Caco-2 (cell line): ENCODE results near the gene KLHL15. TPM values are rescaled to one million over a fixed set of nuclear protein-coding genes. Genes with fewer than 3 reads are reported as not detected.

Experiments
- BruUV-seq: library from RNA; stranded (reverse); fragments of 400-500 nt; replicated peaks from 2 replicates; lab custom pipeline; 2021; lab: Mats Ljungman, UMichigan
- CTCF ChIA-PET: fragments of 300-600 bp; sonication (Branson Sonifier 250); formaldehyde crosslinking; loops from one replicate; lab custom pipeline; 2022; ENCODE audit warnings: antibody characterized with exemption; lab: Charles Lee
- POLR2A ChIA-PET: fragments of 300-600 bp; sonication (Branson Sonifier 250); formaldehyde crosslinking; loops from one replicate; lab custom pipeline; 2022; ENCODE audit warnings: antibody characterized with exemption; lab: Charles Lee
- DNase-seq, 2 experiments: peaks; one replicate each; pipeline versions ENCODE4 v3.0.0 to v3.0.0-alpha.2; 2020 to 2022
- H3K27me3 ChIP-seq: replicated peaks from 2 replicates; pipeline ENCODE4 v1.6.0; 2011; ENCODE audit warnings: low read length; ENCODE audit not compliant: control insufficient read depth, insufficient read depth
- H3K36me3 ChIP-seq: 2 replicates; pipeline ENCODE4 v1.5.1; 2011; ENCODE audit warnings: low read length; ENCODE audit not compliant: control insufficient read depth, insufficient read depth
- H3K4me1 ChIP-seq: fragments of 250-450 bp; sonication (Bioruptor Pico); 2 replicates; pipeline ENCODE4 v1.5.1; 2020; ENCODE audit warnings: mild to moderate bottlenecking
- H3K4me3 ChIP-seq: 2 replicates; pipeline ENCODE4 v1.5.1; 2011; ENCODE audit warnings: low read depth, mild to moderate bottlenecking, control low read depth, low read length
- H3K9me3 ChIP-seq: fragments of 250-450 bp; sonication (Bioruptor Pico); 2 replicates; pipeline ENCODE4 v1.5.1; 2020; ENCODE audit warnings: mild to moderate bottlenecking, moderate library complexity
- H3K27ac Mint-ChIP-seq: one replicate; pipeline ENCODE4 v1.8.0; 2022; ENCODE audit warnings: mixed read lengths; ENCODE audit not compliant: unreplicated experiment
- H3K27me3 Mint-ChIP-seq: one replicate; pipeline ENCODE4 v1.8.0; 2022; ENCODE audit warnings: mixed read lengths; ENCODE audit not compliant: insufficient read depth, unreplicated experiment
- H3K36me3 Mint-ChIP-seq: one replicate; pipeline ENCODE4 v1.8.0; 2022; ENCODE audit warnings: mild to moderate bottlenecking, mixed read lengths; ENCODE audit not compliant: insufficient read depth, unreplicated experiment
- H3K4me1 Mint-ChIP-seq: one replicate; pipeline ENCODE4 v1.8.0; 2022; ENCODE audit warnings: low read depth, mixed read lengths; ENCODE audit not compliant: unreplicated experiment
- H3K4me3 Mint-ChIP-seq: one replicate; pipeline ENCODE4 v1.8.0; 2022; ENCODE audit warnings: mild to moderate bottlenecking, moderate library complexity, mixed read lengths; ENCODE audit not compliant: unreplicated experiment
- H3K9me3 Mint-ChIP-seq: one replicate; pipeline ENCODE4 v1.8.0; 2022; ENCODE audit warnings: mixed read lengths; ENCODE audit not compliant: unreplicated experiment
- CTCF ChIP-seq, 2 experiments: fragments of 200-600 bp in 1 of 2; IDR thresholded peaks; 1 replicate in 1 of 2; 2 replicates in 1 of 2; pipeline versions ENCODE4 v1.5.1 to v1.8.0; 2011 to 2022; ENCODE audit warnings: antibody characterized with exemption in 1 of 2, control low read depth in 1 of 2, inconsistent platforms in 1 of 2, low read depth in 1 of 2, low read length in 1 of 2, mild to moderate bottlenecking in 1 of 2, moderate library complexity in 1 of 2; ENCODE audit not compliant: insufficient read depth in 1 of 2, severe bottlenecking in 1 of 2, unreplicated experiment in 1 of 2
- intact Hi-C: fragments of 100-400 bp; cut with micrococcal nuclease; formaldehyde crosslinking; loops from one replicate; pipeline ENCODE4 v1.10.0; 2022; ENCODE audit not compliant: unreplicated experiment
- total RNA-seq: library from RNA; stranded (reverse); gene quantifications from 2 replicates; pipeline ENCODE4 v1.2.3, GENCODE V29; 2022

The KLHL15 gene
- total RNA-seq, 1 experiment from 2014 or later = 7.4 TPM

GRCh38 chrX:23937100-23937499, 89.9 kb downstream of the KLHL15 start:
- Mint-ChIP-seq H3K27ac (no peak overlapping the region), H3K36me3 (no peaks in the 10 kb centered on the region), H3K4me3 (no peak overlapping the region), H3K4me1 (no peaks in the 10 kb centered on the region), H3K9me3 (no peaks in the 10 kb centered on the region), H3K27me3 (no peaks in the 10 kb centered on the region)
- POLR2A ChIA-PET = no interaction called here
- no peak for TF ChIP-seq CTCF (IDR thresholded peaks at IDR 0.05; ENCODE audit: insufficient read depth in 1 of 2, low read depth in 1 of 2, low read length in 1 of 2, severe bottlenecking in 1 of 2, unreplicated experiment in 1 of 2)
- no peak overlapping the region for H3K4me3 ChIP-seq
- no peak for DNase-seq
- CTCF ChIA-PET = no interaction called here
- no TSS peak for BruUV-seq
- no peaks in the 10 kb centered on the region for H3K36me3 ChIP-seq
- no peaks in the 10 kb centered on the region; the same call in 1 of the 2 replicates for H3K4me1 ChIP-seq
- no peaks in the 10 kb centered on the region for H3K9me3 ChIP-seq
- no peaks in the 10 kb centered on the region for H3K27me3 ChIP-seq
- intact Hi-C loops = loop anchor here (10.0 kb wide), 1 partner anchor 88 kb away; the partner anchor contains the start of gene KLHL15

GRCh38 chrX:23936180-23936579, 90.8 kb downstream of the KLHL15 start:
- Histone ChIP-seq H3K36me3 (no peaks in the 10 kb centered on the region), H3K27me3 (no peaks in the 10 kb centered on the region), H3K4me3 (no peak overlapping the region), H3K4me1 (peaks cover 9% of the 10 kb centered on the region), H3K9me3 (no peaks in the 10 kb centered on the region)
- no peak for TF ChIP-seq CTCF (IDR thresholded peaks at IDR 0.05; ENCODE audit: insufficient read depth in 1 of 2, low read depth in 1 of 2, low read length in 1 of 2, severe bottlenecking in 1 of 2, unreplicated experiment in 1 of 2)
- POLR2A ChIA-PET = no interaction called here
- H3K4me1 Mint-ChIP-seq = no peaks in the 10 kb centered on the region
- no peaks in the 10 kb centered on the region for H3K36me3 Mint-ChIP-seq
- H3K27me3 Mint-ChIP-seq = no peaks in the 10 kb centered on the region
- CTCF ChIA-PET = no interaction called here
- H3K4me3 Mint-ChIP-seq = no peak overlapping the region
- DNase-seq = no peak
- no TSS peak for BruUV-seq
- no peaks in the 10 kb centered on the region for H3K9me3 Mint-ChIP-seq
- intact Hi-C loops = loop anchor here (10.0 kb wide), 1 partner anchor 89 kb away; the partner anchor contains the start of gene KLHL15
- no peak overlapping the region for H3K27ac Mint-ChIP-seq

- intact Hi-C loops = loop anchor here (10.0 kb wide), 1 partner anchor 90 kb away; the partner anchor contains the start of gene KLHL15
- no peak overlapping the region for H3K27ac Mint-ChIP-seq
- no peak overlapping the region for H3K4me3 Mint-ChIP-seq
- POLR2A ChIA-PET = no interaction called here
- no peaks in the 10 kb centered on the region for H3K9me3 Mint-ChIP-seq
- BruUV-seq = no TSS peak
- H3K4me1 Mint-ChIP-seq = no peaks in the 10 kb centered on the region
- Histone ChIP-seq H3K9me3 (no peaks in the 10 kb centered on the region), H3K36me3 (no peaks in the 10 kb centered on the region), H3K4me1 (peaks cover 15% of the 10 kb centered on the region), H3K27me3 (no peaks in the 10 kb centered on the region), H3K4me3 (no peak overlapping the region)
- CTCF ChIA-PET = interaction anchor here (0.6 kb wide), 1 partner anchor 249 kb away, joined by 3 read pairs; no protein-coding TSS in a partner anchor
- no peak for DNase-seq
- no peaks in the 10 kb centered on the region for H3K27me3 Mint-ChIP-seq
- H3K36me3 Mint-ChIP-seq = no peaks in the 10 kb centered on the region
- TF ChIP-seq CTCF (IDR thresholded peaks at IDR 0.05; ENCODE audit: insufficient read depth in 1 of 2, low read depth in 1 of 2, low read length in 1 of 2, severe bottlenecking in 1 of 2, unreplicated experiment in 1 of 2) = no peak
These were observed 91.9 kb downstream of the KLHL15 start for GRCh38 chrX:23935106-23935505.

Other genes with a start within 250 kb of the KLHL15 start
- gene SAT1, start 244.0 kb downstream of the KLHL15 start, total RNA-seq = 151 and 155 TPM in 2 replicates
- 23.4 and 24.0 TPM in 2 replicates for gene APOO, start 119.2 kb downstream of the KLHL15 start, total RNA-seq
- not detected in 2 replicates for gene CXorf58, start 119.2 kb downstream of the KLHL15 start, total RNA-seq
- gene EIF2S3, start 27.8 kb upstream of the KLHL15 start, total RNA-seq = 240 and 270 TPM in 2 replicates
- 33.6 and 36.1 TPM in 2 replicates for gene ZFX, start 122.5 kb upstream of the KLHL15 start, total RNA-seq